AG08396 (cell line): ENCODE results near the gene NAALAD2.
"Not testable (repeated sequence)": the region's sequence is repeated elsewhere in the genome, so short reads cannot be mapped to it uniquely, and the experiment has no call there.

Source experiments
- DNase-seq: peaks from one replicate; pipeline ENCODE4 v3.0.0; 2012; ENCODE audit warnings: low spot score, mixed read lengths

NAALAD2 gene

DNA sequence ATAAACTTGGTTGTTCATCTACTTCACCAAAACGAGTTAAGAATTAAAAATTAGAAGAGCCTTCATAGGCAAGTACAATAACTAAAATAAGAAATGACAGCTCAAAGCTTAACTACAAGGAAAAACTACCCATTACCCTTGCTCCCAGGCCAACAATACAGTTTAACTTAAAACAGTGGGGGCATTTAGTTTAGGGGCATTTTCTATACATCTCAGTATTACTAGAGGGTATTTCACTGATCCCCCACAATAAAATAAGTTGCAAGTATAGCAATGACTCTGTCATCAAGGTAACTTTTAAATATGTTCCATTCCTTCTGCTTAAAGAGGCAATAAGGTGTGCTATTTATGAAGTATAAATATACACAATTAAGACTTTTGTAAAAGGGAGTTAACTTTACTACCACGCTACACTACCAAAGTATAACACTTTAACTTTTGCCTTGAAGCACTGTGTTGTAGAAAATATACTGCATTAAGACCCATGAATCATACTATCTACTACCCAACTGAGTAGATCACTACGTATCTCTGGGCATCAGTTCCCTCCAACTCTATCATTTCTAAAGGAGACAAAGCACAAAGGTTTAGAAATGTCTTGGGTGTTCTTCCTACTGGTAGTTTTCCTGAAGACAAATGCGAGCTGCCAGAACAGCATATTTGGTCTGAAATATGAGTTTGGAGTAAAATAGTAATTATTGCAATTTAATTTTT lies 58.6 kb downstream of the NAALAD2 start:
- no peak for DNase-seq

DNA sequence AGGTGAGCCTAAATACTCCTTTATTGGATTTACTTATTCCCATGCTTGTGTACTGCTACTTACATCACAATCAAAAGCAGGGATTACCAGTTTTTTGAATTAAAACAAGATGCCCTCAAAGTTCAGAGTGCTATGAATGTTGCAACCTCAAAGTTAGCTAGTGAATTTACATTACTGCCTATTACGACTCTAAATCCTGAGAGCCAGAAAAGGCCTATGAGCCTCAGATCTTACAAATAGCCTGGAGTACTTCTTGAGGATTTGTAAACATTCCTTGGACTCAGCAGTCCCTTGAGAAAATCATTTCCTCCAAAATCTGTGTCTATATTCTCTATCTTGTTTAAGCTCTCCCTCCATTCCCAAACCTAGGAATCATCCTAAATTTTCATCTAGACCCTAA lies 62.9 kb downstream of the NAALAD2 start:
- no peak for DNase-seq

DNA sequence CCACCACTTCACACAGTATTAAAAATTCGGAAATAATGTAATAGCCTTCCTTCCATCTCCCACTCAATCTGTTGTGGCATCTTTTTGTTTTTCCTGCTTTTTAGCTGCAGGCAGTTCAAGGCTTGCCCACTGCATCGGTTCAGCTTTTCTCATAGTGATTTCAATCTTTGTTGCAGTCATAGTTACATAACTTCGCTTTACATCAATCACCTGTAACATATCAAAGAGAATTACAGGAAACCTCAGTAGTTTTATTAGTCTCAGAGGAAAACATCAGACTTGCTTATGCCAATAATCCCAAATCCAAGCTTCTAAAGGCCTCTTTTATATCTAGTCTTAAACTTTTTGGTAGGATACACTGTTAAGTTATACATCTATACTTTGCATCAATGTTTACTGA lies 67.9 kb downstream of the NAALAD2 start:
- DNase-seq: no peak

DNA sequence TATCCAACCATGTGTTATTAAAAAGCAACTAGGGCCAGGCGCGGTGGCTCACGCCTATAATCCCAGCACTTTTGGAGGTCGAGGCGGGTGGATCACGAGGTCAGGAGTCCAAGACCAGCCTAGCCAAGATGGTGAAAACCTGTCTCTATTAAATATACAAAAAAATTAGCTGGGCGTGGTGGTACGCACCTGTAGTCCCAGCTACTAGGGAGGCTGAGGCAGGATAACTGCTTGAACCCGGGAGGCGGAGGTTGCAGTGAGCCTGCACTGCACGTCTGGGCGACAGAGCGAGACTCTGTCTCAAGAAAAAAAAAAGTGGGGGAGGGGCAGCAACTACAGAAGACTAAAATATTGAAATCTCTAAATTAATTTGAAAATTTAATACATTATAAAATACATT lies 69.9 kb downstream of the NAALAD2 start:
- DNase-seq: no peak

DNA sequence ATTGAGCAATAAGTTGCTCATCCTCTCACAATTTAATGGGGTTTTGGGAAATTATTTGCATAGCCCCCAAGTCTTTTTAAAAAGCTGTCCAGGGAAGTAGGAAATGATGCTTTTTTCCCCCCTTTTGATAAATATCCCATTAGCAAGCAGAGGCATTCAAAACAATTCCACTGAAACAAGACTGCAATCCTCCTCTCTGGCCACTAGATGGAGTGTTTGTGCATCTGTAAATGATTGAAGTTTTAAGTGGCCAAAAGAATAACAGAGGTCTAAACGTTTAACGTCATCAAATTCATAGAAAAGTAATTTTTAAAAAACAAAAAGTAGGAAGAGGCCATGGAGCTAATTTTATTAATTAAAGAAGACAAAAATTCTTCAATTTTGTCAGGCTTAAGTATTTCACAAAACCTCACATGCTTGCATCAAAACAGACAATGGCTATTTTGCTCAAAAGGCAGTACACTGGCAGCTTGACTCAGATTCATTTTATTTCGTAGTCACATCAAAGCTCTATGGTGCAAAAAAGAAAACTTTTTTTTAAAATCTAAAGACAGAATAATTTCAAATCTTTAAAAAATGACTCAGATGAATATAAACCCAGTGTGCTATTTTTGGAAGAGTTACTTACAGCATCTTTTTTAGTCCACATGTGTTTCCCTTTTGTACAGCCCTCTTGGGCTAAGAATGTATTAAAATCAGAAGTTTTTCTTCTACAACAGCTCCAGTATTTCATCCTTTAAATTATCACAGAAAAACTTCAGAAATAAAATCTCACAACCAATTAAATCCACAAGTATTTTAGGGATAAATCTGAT lies 70.6 kb downstream of the NAALAD2 start:
- DNase-seq: peak; percentile 23

DNA sequence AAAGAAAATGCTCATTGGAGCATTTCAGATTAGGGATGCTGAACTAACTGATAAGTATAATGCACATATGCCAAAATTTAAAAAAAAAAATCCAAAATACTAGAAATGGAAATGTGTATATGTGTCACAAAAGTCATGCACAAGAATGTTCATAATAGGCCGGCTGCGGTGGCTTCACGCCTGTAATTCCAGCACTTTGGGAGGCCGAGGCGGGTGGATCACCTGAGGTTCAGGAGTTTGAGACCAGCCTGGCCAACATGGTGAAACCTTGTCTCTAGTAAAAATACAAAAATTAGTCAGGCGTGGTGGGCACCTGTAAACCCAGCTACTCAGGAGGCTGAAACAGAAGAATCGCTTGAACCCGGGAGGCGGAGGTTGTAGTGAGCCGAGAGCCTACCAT lies 73.5 kb downstream of the NAALAD2 start:
- DNase-seq: not testable (repeated sequence)

DNA sequence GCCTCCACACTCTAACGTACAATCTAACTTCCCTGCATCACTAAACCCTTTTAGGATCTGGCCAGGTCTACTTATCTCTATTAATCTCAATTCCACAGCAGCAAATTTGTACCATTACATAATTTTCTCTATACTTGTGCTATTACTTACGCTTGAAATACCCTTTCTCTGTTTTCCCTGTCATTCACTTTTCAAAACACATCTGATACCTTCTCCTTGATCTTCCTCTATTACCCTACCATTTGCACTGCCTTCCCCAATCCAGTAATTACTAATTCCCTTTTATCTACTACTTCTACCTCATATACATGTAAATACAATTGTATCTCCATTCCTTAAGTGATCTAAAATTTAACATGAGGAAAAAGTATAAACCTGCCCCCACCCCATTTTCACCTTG lies 74.4 kb downstream of the NAALAD2 start:
- DNase-seq: no peak

DNA sequence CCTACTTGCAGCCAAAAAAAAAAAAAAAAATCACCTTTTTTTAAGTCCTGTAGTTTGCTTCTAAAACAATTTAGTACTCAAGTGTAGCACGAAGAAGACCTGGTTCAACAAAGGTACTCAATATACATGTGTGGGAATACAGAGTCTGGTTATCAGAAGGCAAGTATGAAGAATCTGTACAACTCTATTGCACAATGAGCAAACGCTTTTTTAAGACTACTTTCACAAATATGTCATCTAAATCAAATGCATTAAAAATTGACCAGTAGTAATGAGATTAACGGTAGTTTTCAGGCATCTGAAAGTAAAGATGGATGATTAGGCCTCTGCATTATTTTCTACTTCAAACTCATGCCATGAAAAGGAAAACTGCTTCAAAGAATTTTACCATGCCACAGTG lies 78.9 kb downstream of the NAALAD2 start:
- DNase-seq: no peak

DNA sequence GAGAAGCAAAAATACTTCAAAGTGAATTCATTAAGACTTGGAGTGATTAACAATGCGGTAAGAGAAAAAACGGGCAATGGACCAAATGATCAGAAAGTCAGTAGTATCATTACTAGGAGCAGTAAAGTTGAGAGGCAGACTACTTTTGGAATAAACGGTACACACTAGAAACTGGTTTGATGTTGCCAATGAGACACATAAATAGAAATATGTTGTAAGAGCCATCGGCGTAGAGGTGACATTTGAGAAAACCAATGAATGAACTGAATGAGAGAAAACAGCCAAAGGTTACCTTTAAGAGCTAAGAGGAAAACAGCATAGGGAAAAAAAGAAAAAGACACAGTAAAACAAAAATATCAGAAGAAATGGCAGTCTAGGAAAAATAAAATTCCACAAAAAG lies 82.1 kb downstream of the NAALAD2 start:
- DNase-seq: no peak

DNA sequence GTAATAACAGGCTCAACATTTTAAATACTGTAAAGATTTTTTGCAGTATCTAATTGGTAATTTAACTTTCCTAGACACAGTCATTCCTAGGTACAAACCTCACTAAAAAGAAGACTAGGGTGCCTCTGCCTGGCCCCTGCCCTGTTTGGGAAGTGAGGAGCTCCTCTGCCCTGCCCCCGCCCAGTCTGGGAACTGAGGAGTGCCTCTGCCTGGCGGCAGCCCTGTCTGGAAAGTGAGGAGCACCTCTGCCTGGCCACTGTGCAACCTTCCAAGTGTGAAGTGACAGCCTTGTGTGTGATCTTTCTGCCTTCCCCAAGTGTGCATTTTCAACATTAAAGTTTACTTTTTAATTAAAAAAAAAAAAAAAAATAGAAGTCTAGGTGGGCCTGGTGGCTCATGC lies 84.1 kb downstream of the NAALAD2 start:
- no peak for DNase-seq

DNA sequence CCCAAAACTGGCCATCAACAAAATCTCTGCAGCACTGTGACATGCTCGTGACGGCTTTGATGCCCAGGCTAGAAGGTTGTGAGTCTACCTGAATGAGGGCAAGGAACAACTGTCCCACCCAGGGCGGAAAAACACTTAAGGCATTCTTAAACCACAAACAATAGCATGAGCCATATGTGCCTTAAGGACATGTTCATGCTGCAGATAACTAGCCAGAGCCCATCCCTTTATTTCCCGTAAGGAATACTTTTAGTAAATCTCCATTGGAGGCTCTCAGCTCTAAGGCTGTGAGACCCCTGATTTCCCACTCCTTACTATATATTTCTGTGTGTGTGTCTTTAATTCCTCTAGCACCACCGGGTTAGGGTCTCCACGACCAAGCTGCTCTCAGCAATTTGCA lies 85.0 kb downstream of the NAALAD2 start:
- no peak for DNase-seq

DNA sequence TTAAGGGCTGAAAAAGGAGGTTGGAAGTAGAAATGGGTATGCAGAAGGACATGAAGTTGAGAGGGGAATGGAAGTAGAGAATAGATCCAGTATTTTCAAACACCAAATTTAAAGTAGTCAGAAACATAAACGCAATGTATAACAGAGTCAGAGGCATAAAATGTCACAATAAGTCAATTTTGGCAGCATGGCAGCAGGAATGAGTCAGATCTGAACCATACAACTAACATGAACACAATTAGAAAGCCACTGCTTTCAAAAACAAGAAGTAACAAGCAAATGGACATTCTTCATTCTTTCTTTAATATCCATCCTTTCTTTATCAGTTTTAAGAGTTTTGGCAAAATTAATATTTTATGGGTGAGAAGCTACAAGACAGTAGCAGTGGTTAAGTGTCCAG lies 85.9 kb downstream of the NAALAD2 start:
- peak; percentile 64 for DNase-seq

DNA sequence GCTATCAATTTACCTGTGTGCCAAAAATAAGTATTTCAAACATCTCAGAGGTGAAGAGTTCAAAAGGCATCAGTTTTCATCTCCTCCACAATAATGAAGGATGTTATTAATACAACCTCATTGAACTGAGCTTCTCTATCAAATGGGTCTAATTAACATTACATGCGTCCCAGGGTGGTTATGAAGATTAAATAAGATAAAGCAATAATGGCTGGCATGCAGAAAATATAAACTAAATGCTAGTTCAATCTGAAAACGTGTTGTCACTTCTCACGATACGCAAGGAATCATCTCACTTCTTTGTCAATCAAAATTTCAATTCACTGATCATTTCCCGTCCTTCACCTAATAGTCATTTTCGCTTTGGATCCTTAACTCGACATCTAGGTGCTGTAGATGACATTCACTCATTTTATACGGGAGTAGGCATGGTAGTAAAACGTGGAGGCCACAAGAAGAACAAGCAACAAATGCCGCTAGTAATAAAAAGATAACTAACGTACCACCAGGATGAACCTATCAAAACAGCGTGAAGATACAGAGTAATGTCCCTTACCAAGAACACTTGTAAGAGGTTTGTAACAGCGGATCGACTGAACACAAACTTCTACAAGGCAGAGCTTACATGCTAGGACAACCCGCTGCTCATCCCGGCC lies 87.5 kb downstream of the NAALAD2 start:
- DNase-seq: no peak

DNA sequence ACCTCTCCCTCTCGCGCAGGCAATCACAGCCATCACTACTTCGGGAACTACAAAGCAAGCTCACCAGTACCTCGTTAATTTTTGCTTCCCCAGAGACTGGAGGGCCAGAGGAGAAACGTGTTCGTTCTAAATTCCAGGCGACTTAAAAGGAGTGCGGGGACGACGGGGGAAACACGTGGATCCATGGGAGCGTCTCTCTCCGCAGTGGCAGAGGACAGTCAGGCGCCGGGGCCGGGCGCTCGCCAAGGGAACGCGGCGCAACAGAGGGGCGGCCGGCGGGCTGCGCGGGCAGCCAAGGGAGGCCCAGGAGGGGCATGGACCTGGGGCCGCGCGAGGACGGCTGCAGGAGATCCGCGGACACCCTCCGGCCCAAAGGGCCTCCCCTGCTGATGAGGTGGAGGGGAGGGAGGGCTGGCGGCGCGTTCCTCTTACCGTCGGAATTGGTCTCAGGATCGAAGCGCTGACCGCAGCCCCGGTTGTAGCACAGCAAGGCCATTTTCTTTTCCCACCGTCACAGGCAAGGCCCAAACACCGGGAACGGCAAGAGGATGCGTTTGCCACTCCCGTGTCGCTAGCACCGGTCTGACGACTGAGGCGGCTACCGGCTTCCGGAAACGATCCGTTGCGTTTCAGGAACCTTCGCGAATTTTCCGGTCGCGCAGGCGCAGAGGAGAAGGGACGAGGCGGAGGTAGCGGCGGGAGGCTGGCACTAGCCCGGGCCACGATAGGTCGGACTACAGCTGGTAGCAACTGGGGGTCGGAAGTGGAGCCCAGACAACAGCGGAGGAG lies 88.2 kb downstream of the NAALAD2 start, which contains the start of gene CHORDC1:
Gene CHORDC1 (minus strand): TSS at position 591 of the 789 bp plus-strand sequence. CDS start 95 bp downstream, at position 496.
- DNase-seq: peak; percentile 93

DNA sequence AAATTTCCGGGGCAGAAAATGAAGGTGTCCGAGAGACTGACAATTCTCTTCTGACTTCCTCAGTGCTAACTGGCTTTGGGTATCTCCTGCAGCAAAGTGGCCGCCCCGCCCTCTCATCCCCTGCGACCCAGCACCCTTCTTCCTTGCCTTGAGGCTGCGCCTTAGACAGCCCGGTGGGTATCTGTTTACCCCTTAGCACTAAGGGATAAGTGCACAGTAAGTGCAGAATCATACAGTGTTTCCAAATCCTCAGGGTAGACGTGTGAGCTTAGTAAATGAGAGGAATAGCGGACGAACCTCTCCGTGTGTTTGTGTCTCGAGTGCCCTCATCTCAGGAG lies 88.8 kb downstream of the NAALAD2 start:
- no peak for DNase-seq

DNA sequence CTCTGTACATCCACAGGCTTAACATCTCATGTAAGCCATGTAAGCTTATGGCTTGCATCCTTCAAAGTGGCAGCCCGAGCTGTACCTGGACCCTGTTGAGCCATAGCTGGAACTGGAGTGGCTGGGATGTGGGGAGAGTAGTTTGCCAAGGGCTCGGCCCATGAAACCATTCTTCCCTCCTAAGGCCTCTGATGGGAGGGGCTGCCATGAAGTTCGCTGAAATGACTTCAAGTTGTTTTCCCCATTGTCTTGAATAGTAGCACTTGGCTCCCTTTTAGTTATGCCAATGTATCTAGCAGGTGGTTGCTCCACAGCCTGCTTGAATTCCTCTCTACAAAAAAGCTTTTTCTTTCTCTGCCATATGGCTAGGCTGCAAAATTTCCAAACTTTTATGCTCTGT lies 93.6 kb downstream of the NAALAD2 start:
- no peak for DNase-seq

DNA sequence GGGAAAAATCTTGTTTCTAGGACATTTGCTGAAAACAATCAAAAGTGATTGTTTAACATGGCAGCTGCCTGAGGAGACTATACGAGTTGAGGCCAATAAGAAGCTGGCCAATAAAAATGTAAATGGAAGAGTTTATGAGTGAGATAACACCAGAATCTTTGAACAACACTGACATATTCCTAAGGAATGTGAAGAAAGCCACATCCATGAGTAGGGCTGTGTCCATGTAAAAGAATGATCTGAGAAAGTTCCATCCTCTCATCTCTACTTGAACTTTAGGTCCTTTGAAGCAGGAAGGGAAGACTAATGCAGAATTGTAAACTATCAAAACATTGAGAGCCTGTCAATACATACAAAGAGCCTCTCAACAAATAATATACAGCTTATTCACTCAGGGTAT lies 95.3 kb downstream of the NAALAD2 start:
- peak; percentile 7 for DNase-seq

DNA sequence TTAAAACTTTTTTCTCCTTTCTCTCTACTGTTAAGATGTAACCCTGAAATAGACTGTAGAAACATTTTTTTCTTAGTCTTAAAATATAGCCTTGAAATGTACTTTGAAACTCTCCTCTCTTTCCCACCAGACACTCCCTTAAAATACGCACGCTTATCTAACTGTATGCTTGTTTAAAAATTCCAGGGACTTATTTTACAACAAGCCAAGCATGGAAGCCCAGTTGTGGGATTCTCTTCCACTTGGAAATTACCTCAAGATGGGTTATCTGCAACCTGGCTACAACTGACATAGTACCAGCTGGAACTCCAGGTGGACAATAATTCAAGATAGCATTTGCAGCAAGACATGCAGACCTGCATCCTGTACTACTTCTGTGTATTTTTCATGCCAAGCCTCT lies 100.5 kb downstream of the NAALAD2 start:
- DNase-seq: no peak

DNA sequence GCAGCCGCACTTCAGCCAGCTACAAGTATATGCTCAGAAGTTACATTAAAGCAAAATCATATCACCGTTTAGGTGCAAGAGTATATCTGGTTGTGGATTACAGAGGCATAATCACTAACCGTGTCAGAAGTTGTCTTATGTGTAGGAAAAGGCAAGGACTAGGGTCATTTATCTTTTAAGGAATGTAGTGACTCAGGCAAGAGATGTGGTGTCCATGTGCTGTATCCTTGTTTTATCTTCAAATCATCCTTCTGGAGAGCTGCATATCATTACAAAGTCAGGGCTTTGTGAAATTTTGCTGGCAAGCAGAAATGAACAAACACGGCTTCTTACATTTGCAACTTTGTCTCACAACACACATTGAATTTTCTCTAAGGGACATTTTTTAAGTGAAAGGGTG lies 101.1 kb downstream of the NAALAD2 start:
- DNase-seq: no peak

DNA sequence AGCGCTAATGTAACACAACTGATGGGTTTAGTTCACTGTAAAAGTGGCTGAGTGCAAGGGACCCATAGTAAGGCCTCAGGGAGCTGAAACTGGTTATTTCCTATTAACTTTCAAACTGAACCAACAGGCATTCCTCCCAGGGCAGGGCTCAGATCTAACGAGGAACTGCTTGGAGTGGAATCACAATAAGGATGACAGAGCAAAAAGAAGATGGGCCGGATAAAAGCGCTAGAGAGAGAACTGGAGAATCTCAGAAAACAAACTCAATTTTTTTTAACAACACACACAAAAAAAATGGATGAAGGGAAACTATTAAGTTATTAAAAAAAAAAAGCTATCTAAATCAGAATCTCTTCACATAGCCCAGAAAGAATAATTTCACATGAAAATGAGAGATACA lies 102.5 kb downstream of the NAALAD2 start:
- no peak for DNase-seq

DNA sequence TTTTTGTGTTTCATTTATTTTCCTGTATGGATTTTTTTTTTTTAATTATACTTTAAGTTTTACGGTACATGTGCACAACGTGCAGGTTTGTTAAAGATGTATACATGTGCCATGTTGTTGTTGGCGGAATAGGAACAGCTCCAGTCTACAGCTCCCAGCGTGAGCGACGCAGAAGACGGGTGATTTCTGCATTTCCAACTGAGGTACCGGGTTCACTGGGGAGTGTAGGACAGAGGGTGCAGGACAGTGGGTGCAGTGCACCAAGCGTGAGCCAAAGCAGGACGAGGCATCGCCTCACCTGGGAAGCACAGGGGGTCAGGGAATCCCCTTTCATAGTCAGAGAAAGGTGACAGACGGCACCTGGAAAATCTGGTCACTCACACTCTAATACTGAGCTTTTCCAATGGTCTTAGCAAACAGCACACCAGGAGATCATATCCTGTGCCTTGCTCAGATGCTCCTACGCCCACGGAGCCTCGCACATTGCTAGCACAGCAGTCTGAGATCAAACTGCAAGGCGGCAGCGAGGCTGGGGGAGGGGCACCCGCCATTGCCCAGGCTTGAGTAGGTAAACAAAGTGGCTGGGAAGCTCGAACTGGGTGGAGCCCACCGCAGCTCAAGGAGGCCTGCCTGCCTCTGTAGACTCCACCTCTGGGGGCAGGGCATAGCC lies 105.6 kb downstream of the NAALAD2 start:
- not testable (repeated sequence) for DNase-seq

DNA sequence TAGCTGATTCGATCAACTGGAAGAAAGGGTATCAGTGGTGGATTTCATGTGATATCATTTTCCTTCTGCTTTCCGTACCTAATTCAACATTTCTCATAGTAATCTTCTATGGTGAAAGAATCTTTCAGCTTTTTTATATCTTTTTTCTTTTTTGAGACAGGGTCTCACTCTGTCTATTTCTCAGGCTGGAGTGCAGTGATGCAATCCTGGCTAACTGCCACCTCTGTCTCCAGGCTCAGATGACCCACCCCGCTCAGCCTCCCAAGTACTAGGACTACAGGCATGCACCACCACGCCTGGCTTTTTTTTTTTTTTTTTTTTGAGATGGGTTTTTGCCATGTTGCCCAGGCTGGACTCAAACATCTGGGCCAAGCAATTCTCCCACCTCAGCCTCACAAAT lies 107.0 kb downstream of the NAALAD2 start:
- DNase-seq: no peak
